ENCODE data around the gene APOC3. TPM values are rescaled to one million over a fixed set of nuclear protein-coding genes. Genes with fewer than 3 reads are reported as not detected.
A peak's percentile ranks its signal among the peaks of the same experiment; 100 is the strongest.

Gene APOC3
- total and polyA plus RNA-seq, 2 donors (not counting 1 experiment from before 2014, with no cell fraction given): not detected

DNA sequence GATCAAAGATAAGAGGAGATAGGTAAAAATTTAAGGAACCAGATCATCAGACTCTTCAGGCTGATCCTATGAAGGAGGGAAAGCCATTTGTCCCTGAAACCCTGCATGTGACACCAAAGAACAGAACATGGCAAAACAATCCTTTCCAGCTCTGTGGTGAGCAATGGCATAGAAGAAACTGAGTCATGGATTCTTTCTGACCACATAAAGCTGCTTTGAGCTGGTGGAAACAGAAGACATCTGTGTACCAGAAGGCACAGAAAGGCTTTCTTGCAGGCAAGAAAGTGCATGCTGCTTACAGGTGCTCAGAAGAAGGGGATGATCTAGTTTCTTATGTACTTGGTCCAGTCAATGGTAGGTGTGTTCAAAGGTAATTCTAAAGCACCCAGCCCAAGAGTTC, 52.7 kb downstream of the APOC3 start:
- H3K9ac ChIP-seq (ENCODE audit: insufficient read depth, low read length): no peak overlapping the region
- H3K4me2 ChIP-seq (ENCODE audit: extremely low read depth, insufficient read depth, low read length): peak overlapping the region; percentile 27
- H3K79me2 ChIP-seq (ENCODE audit: control insufficient read depth, insufficient read depth, low read length): no peaks in the 10 kb centered on the region
- H3K27me3 ChIP-seq (ENCODE audit: control insufficient read depth, insufficient read depth, low read length): no peaks in the 10 kb centered on the region
- H3K36me3 ChIP-seq (ENCODE audit: control insufficient read depth, insufficient read depth, low read length): no peaks in the 10 kb centered on the region
- DNase-seq (ENCODE audit: low read depth in 2 of 2): peak; percentile 88 to 89
- TF ChIP-seq, protein P1, sequence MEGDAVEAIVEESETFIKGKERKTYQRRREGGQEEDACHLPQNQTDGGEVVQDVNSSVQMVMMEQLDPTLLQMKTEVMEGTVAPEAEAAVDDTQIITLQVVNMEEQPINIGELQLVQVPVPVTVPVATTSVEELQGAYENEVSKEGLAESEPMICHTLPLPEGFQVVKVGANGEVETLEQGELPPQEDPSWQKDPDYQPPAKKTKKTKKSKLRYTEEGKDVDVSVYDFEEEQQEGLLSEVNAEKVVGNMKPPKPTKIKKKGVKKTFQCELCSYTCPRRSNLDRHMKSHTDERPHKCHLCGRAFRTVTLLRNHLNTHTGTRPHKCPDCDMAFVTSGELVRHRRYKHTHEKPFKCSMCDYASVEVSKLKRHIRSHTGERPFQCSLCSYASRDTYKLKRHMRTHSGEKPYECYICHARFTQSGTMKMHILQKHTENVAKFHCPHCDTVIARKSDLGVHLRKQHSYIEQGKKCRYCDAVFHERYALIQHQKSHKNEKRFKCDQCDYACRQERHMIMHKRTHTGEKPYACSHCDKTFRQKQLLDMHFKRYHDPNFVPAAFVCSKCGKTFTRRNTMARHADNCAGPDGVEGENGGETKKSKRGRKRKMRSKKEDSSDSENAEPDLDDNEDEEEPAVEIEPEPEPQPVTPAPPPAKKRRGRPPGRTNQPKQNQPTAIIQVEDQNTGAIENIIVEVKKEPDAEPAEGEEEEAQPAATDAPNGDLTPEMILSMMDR (conservative IDR thresholded peaks at IDR 0.05 in 1 of 2, IDR thresholded peaks at IDR 0.05 in 1 of 2; ENCODE audit: low read depth in 1 of 2, low read length in 2 of 2): no peak
- no peak for TF ChIP-seq EZH2 (IDR thresholded peaks at IDR 0.05; ENCODE audit: low read length, missing control alignments)
- no peaks in the 10 kb centered on the region for H3K9me3 ChIP-seq (ENCODE audit: control insufficient read depth, insufficient read depth, low read depth, low read length)
- no peak overlapping the region for H3K4me3 ChIP-seq (replicated peaks in 1 of 4; ENCODE audit: control extremely low read depth in 1 of 4, insufficient read depth in 1 of 4, low read depth in 3 of 4, low read length in 4 of 4)
- no peaks in the 10 kb centered on the region for H4K20me1 ChIP-seq (ENCODE audit: control insufficient read depth, extremely low read depth, insufficient read depth, low read length)
- H2AFZ ChIP-seq (ENCODE audit: low read length): no peak overlapping the region
- peaks cover 8% of the 10 kb centered on the region for H3K4me1 ChIP-seq (ENCODE audit: control insufficient read depth, extremely low read depth, insufficient read depth, low read length)
- peak overlapping the region; percentile 6 for H3K27ac ChIP-seq (ENCODE audit: insufficient read depth, low read length)

Other genes starting within 250 kb of the APOC3 start
- gene BUD13, start 56.9 kb upstream of the APOC3 start, total RNA-seq: 12.7 and 14.9 TPM in 2 replicates
- 13.0 and 16.8 TPM in 2 replicates for gene BUD13, start 56.9 kb upstream of the APOC3 start, polyA plus RNA-seq
- 28.4 and 30.8 TPM in 2 replicates for gene ZPR1, start 41.9 kb upstream of the APOC3 start, total RNA-seq
- 56.4 and 65.3 TPM in 2 replicates for gene ZPR1, start 41.9 kb upstream of the APOC3 start, polyA plus RNA-seq
- not detected in 2 replicates for gene APOA5, start 38.0 kb upstream of the APOC3 start, total RNA-seq
- gene APOA5, start 38.0 kb upstream of the APOC3 start, polyA plus RNA-seq: not detected in 2 replicates
- not detected in 2 replicates for gene APOA4, start 6.6 kb upstream of the APOC3 start, total RNA-seq
- gene APOA4, start 6.6 kb upstream of the APOC3 start, polyA plus RNA-seq: not detected in 2 replicates
- gene APOA1, start 7.7 kb downstream of the APOC3 start, total RNA-seq: 0.26 TPM in 1 of 2 replicates, not detected in the other
- gene APOA1, start 7.7 kb downstream of the APOC3 start, polyA plus RNA-seq: 0.05 TPM in 1 of 2 replicates, not detected in the other

Data from fibroblast of lung (primary cell).